Astrocyte of the hippocampus (primary cell): ENCODE results near the gene UBE2D2.

Experiments used
- DNase-seq: peaks from one replicate; pipeline ENCODE4 v3.0.0; 2011; ENCODE audit warnings: low read depth, low spot score

Gene UBE2D2

DNA sequence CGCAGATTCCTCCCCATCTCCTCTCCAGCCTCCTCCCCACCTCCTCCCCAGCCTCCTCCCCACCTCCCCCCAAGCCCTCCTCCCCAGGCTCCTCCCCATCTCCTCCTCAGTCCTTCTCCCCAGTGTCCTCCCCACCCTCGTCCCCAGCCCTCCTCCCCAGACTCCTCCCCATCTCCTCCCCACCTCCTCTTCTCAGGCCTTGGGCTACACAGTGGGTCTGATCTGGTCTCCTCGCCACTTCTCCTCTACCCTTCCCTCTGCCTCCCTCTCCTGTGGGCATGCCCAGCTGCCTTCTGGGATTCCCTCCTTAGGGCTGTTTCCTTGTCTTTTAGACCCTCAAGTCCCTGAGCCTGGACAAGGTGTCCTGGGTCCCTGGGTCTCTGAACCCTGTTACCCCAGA is 115.3 kb downstream of the UBE2D2 start:
- DNase-seq = peak; percentile 47

- DNase-seq = peak; percentile 78
Measured at GRCh38 chr5:139676951-139677735, 116.0 kb downstream of the UBE2D2 start.
